GM12878 (cell line): ENCODE measurements around the gene RSRC1. TPM values are rescaled to one million over a fixed set of nuclear protein-coding genes. Genes with fewer than 3 reads are reported as not detected.
A peak's percentile ranks its signal among the peaks of the same experiment; 100 is the strongest.

Experiments
- ASH2L ChIP-seq: fragments of 300-600, 200-600 bp; sonication (generic); IDR thresholded peaks from 2 replicates; pipeline ENCODE4 v1.6.1; 2017; ENCODE audit warnings: low read depth, mild to moderate bottlenecking, borderline replicate concordance
- BRCA1 ChIP-seq: IDR thresholded peaks from 2 replicates; pipeline ENCODE4 v1.6.1; 2011; ENCODE audit warnings: low read depth, low read length, improper control_type of control experiment
- FOS ChIP-seq: IDR thresholded peaks from 3 replicates; pipeline ENCODE4 v1.6.1; 2011; ENCODE audit warnings: borderline replicate concordance; ENCODE audit not compliant: insufficient read length; ENCODE audit errors: extremely low read depth
- IKZF1 ChIP-seq: fragments of 450-650 bp; conservative IDR thresholded peaks from 2 replicates; pipeline ENCODE4 v1.6.1; 2017; ENCODE audit warnings: antibody characterized with exemption, mild to moderate bottlenecking
- KDM1A ChIP-seq: fragments of 200-600 bp; sonication (generic); IDR thresholded peaks from 2 replicates; pipeline ENCODE4 v1.6.1; 2016; ENCODE audit warnings: borderline replicate concordance
- LARP7 ChIP-seq: fragments of 450-650 bp; IDR thresholded peaks from 2 replicates; pipeline ENCODE4 v1.6.1; 2017; ENCODE audit warnings: mild to moderate bottlenecking
- MXI1 ChIP-seq: fragments of 150-350 bp; IDR thresholded peaks from 2 replicates; pipeline ENCODE4 v1.6.1; 2011; ENCODE audit warnings: low read depth, mild to moderate bottlenecking, inconsistent platforms, low read length, improper control_type of control experiment
- NR2F1 ChIP-seq: fragments of 450-650 bp; conservative IDR thresholded peaks from 2 replicates; pipeline ENCODE4 v1.6.1; 2017; ENCODE audit warnings: mild to moderate bottlenecking
- PAX5 ChIP-seq: IDR thresholded peaks from 2 replicates; pipeline ENCODE4 v1.6.1; 2011; ENCODE audit warnings: low read depth, low read length, borderline replicate concordance
- POU2F2 ChIP-seq: IDR thresholded peaks from 3 replicates; pipeline ENCODE4 v1.6.1; 2011; ENCODE audit warnings: low read depth, mild to moderate bottlenecking, low read length, borderline replicate concordance
- SMARCA5 ChIP-seq: fragments of 450-650 bp; IDR thresholded peaks from 2 replicates; pipeline ENCODE4 v1.6.1; 2017; ENCODE audit warnings: mild to moderate bottlenecking
- SMC3 ChIP-seq: IDR thresholded peaks from 2 replicates; pipeline ENCODE4 v1.6.1; 2011; ENCODE audit warnings: low read length, improper control_type of control experiment, borderline replicate concordance
- STAT3 ChIP-seq: IDR thresholded peaks from 2 replicates; pipeline ENCODE4 v1.6.1; 2011; ENCODE audit warnings: low read depth, low read length, improper control_type of control experiment
- SUPT20H ChIP-seq: IDR thresholded peaks from 2 replicates; pipeline ENCODE4 v1.6.1; 2011; ENCODE audit warnings: low read depth, mild to moderate bottlenecking, low read length, moderate library complexity, borderline replicate concordance; ENCODE audit not compliant: control insufficient read depth
- SUZ12 ChIP-seq: fragments of 200-600 bp; sonication (generic); IDR thresholded peaks from one replicate; pipeline ENCODE4 v1.6.1; 2018; ENCODE audit warnings: antibody characterized with exemption, mild to moderate bottlenecking; ENCODE audit not compliant: unreplicated experiment
- TAF1 ChIP-seq: IDR thresholded peaks from 2 replicates; pipeline ENCODE4 v1.6.1; 2011; ENCODE audit warnings: mild to moderate bottlenecking, low read depth, low read length, borderline replicate concordance
- ZNF217 ChIP-seq: fragments of 450-650 bp; IDR thresholded peaks from 2 replicates; pipeline ENCODE4 v1.6.1; 2017; ENCODE audit warnings: antibody characterized with exemption, mild to moderate bottlenecking
- ZNF24 ChIP-seq: fragments of 450-650 bp; IDR thresholded peaks from 2 replicates; pipeline ENCODE4 v1.6.1; 2017; ENCODE audit warnings: antibody characterized with exemption, mild to moderate bottlenecking
- polyA plus RNA-seq, 11 experiments: library from polyadenylated mRNA; depleted of rRNA in 4 of 11; unstranded in 6 of 11; stranded (reverse) in 5 of 11; fragments of >200 nt; fragmentation: Nextera tagmentation in 4 of 11; fragmentation: Illumina TruSeq in 1 of 11; extraction: Ambion mirVana in 4 of 11; extraction: Trizol in 1 of 11; gene quantifications; 1 replicate in 1 of 11; 2 replicates in 10 of 11; pipeline versions ENCODE4 v1.2.1 to v1.2.3, GENCODE V29; 2011 to 2016; ENCODE audit warnings: inconsistent platforms in 2 of 11, missing spikeins in 2 of 11, low read depth in 1 of 11
- total RNA-seq, 4 experiments: library from RNA; depleted of rRNA in 3 of 4; stranded (reverse); fragments of >200 nt in 3 of 4; fragmentation: Illumina TruSeq in 1 of 4; extraction: Trizol in 1 of 4; gene quantifications; 2 replicates each; pipeline versions ENCODE4 v1.2.1 to v1.2.3, GENCODE V29; 2013 to 2021
- TF ChIP-seq, protein P1 (sequence below): fragments of 450-650 bp; IDR thresholded peaks from 2 replicates; pipeline ENCODE4 v1.6.1; 2016; ENCODE audit warnings: mild to moderate bottlenecking
- TF ChIP-seq, protein P2 (sequence below): fragments of 450-650 bp; IDR thresholded peaks from 2 replicates; pipeline ENCODE4 v1.6.1; 2017; ENCODE audit warnings: borderline replicate concordance
- TF ChIP-seq, protein P3 (sequence below): fragments of 450-650 bp; conservative IDR thresholded peaks from 2 replicates; pipeline ENCODE4 v1.6.1; 2017; ENCODE audit warnings: mild to moderate bottlenecking, moderate library complexity
- TF ChIP-seq, protein P4 (sequence below): IDR thresholded peaks from 2 replicates; pipeline ENCODE4 v1.6.1; 2011; ENCODE audit warnings: low read depth, mild to moderate bottlenecking, low read length, moderate library complexity, borderline replicate concordance; ENCODE audit errors: extremely low read depth
- TF ChIP-seq, protein P5 (sequence below): IDR thresholded peaks from 2 replicates; pipeline ENCODE4 v1.6.1; 2011; ENCODE audit warnings: low read depth, low read length, improper control_type of control experiment, borderline replicate concordance

Gene RSRC1
- total and polyA plus RNA-seq, 10 of the 15 experiments (the other 5 are each of a cell fraction or from before 2014, with no cell fraction given) = 16.4 to 85.9 (median 42.0) TPM

DNA sequence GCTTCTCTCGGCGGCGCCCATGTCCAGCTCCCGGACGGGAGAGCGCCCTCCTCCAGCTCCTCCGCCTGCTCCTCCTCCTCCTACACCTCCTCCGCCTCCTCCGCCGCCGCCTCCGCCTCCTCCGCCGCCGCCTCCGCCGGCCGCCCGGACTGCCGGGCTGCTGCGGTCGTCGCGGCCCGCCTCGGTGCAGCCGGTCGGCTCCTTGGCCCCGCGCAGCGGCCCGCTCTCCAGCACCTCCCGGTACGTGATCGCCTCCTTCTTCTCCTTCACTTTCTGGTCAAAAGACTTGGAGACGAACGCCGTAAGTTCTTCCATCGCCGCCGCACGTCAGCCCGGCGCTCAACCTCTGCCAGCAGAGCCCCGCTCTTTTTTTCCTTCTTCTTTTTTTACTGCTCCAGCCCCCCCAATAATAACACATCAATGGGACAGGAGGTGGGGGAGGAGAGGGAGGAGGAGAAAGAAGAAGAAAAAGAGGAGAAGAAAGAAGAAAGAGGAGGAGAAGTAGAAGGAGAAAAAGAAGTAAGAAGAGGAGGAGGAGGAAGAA lies 4.1 kb upstream of the RSRC1 start (continued):
- TF ChIP-seq LARP7 (peak; percentile 53; the same call in 1 of the 2 replicates), BRCA1 (no peak), NR2F1 (peak; percentile 64; the same call in 1 of the 2 replicates), POU2F2 (no peak), TAF1 (no peak), ZNF24 (no peak), ASH2L (no peak), MXI1 (no peak), SUZ12 (peak; percentile 78), FOS (no peak), SMC3 (no peak), IKZF1 (0 out of 2 replicates have a peak, but pooled peaks have one; percentile 34), PAX5 (no peak), ZNF217 (no peak), KDM1A (no peak), SUPT20H (no peak), STAT3 (no peak), SMARCA5 (peak; percentile 56; the same call in 1 of the 2 replicates)
- TF ChIP-seq, protein P1, sequence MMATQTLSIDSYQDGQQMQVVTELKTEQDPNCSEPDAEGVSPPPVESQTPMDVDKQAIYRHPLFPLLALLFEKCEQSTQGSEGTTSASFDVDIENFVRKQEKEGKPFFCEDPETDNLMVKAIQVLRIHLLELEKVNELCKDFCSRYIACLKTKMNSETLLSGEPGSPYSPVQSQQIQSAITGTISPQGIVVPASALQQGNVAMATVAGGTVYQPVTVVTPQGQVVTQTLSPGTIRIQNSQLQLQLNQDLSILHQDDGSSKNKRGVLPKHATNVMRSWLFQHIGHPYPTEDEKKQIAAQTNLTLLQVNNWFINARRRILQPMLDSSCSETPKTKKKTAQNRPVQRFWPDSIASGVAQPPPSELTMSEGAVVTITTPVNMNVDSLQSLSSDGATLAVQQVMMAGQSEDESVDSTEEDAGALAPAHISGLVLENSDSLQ = no peak
- TF ChIP-seq, protein P2, sequence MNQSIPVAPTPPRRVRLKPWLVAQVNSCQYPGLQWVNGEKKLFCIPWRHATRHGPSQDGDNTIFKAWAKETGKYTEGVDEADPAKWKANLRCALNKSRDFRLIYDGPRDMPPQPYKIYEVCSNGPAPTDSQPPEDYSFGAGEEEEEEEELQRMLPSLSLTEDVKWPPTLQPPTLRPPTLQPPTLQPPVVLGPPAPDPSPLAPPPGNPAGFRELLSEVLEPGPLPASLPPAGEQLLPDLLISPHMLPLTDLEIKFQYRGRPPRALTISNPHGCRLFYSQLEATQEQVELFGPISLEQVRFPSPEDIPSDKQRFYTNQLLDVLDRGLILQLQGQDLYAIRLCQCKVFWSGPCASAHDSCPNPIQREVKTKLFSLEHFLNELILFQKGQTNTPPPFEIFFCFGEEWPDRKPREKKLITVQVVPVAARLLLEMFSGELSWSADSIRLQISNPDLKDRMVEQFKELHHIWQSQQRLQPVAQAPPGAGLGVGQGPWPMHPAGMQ = no peak
- TF ChIP-seq, protein P3, sequence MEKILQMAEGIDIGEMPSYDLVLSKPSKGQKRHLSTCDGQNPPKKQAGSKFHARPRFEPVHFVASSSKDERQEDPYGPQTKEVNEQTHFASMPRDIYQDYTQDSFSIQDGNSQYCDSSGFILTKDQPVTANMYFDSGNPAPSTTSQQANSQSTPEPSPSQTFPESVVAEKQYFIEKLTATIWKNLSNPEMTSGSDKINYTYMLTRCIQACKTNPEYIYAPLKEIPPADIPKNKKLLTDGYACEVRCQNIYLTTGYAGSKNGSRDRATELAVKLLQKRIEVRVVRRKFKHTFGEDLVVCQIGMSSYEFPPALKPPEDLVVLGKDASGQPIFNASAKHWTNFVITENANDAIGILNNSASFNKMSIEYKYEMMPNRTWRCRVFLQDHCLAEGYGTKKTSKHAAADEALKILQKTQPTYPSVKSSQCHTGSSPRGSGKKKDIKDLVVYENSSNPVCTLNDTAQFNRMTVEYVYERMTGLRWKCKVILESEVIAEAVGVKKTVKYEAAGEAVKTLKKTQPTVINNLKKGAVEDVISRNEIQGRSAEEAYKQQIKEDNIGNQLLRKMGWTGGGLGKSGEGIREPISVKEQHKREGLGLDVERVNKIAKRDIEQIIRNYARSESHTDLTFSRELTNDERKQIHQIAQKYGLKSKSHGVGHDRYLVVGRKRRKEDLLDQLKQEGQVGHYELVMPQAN = no peak
- TF ChIP-seq, protein P4, sequence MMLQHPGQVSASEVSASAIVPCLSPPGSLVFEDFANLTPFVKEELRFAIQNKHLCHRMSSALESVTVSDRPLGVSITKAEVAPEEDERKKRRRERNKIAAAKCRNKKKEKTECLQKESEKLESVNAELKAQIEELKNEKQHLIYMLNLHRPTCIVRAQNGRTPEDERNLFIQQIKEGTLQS = no peak
- TF ChIP-seq, protein P5, sequence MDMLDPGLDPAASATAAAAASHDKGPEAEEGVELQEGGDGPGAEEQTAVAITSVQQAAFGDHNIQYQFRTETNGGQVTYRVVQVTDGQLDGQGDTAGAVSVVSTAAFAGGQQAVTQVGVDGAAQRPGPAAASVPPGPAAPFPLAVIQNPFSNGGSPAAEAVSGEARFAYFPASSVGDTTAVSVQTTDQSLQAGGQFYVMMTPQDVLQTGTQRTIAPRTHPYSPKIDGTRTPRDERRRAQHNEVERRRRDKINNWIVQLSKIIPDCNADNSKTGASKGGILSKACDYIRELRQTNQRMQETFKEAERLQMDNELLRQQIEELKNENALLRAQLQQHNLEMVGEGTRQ = no peak
